OCI-LY7 (cell line): ENCODE data around the gene AGT. TPM values are rescaled to one million over a fixed set of nuclear protein-coding genes. Genes with fewer than 3 reads are reported as not detected.

ENCODE experiments used
- BruUV-seq: library from RNA; stranded (reverse); fragments of 400-500 nt; replicated peaks from 2 replicates; lab custom pipeline; 2021; lab: Mats Ljungman, UMichigan
- CTCF ChIA-PET: fragments of 300-600 bp; sonication (Branson Sonifier 250); formaldehyde crosslinking; loops from one replicate; lab custom pipeline; 2022; ENCODE audit warnings: antibody characterized with exemption; ENCODE audit not compliant: unreplicated experiment; lab: Charles Lee
- POLR2A ChIA-PET: fragments of 300-600 bp; sonication (Branson Sonifier 250); formaldehyde crosslinking; loops from one replicate; lab custom pipeline; 2022; ENCODE audit warnings: antibody characterized with exemption; lab: Charles Lee
- DNase-seq: peaks from one replicate; pipeline ENCODE4 v3.0.0-alpha.2; 2015; ENCODE audit warnings: low spot score
- H2AFZ ChIP-seq: fragments of 200-600 bp; sonication (generic), shearing (Covaris generic); 2 replicates; pipeline ENCODE4 v1.6.1; 2014; ENCODE audit warnings: mild to moderate bottlenecking, antibody characterized with exemption, low read length, moderate library complexity
- H3K27ac ChIP-seq: fragments of 200-600 bp; sonication (generic); 2 replicates; pipeline ENCODE4 v1.5.1; 2014; ENCODE audit warnings: mixed run types, low read depth, mild to moderate bottlenecking, moderate library complexity, low read length, inconsistent platforms; ENCODE audit not compliant: poor library complexity, severe bottlenecking
- H3K36me3 ChIP-seq: fragments of 200-600 bp; sonication (generic); 2 replicates; pipeline ENCODE4 v1.6.1; 2014; ENCODE audit warnings: mild to moderate bottlenecking, antibody characterized with exemption, low read length, moderate library complexity, mixed read lengths; ENCODE audit not compliant: insufficient read depth
- H3K4me1 ChIP-seq: fragments of 200-600 bp; sonication (generic); 2 replicates; pipeline ENCODE4 v1.5.1; 2014; ENCODE audit warnings: mild to moderate bottlenecking, low read length; ENCODE audit not compliant: insufficient read depth, poor library complexity, severe bottlenecking
- H3K4me2 ChIP-seq: fragments of 200-600 bp; sonication (generic); 2 replicates; pipeline ENCODE4 v1.6.1; 2014; ENCODE audit warnings: mild to moderate bottlenecking, low read length
- H3K4me3 ChIP-seq: fragments of 200-600 bp; sonication (generic); 2 replicates; pipeline ENCODE4 v1.5.1; 2014; ENCODE audit warnings: mild to moderate bottlenecking, low read depth, low read length; ENCODE audit not compliant: poor library complexity, severe bottlenecking
- H3K79me2 ChIP-seq: fragments of 200-600 bp; sonication (generic); 2 replicates; pipeline ENCODE4 v1.6.1; 2016; ENCODE audit warnings: low read depth, mild to moderate bottlenecking, low read length, moderate library complexity, mixed read lengths; ENCODE audit not compliant: insufficient read depth
- H3K9me2 ChIP-seq: fragments of 200-600 bp; sonication (generic); 2 replicates; pipeline ENCODE4 v1.6.1; 2016; ENCODE audit warnings: mild to moderate bottlenecking, low read length, mixed read lengths; ENCODE audit not compliant: insufficient read depth
- H3K9me3 ChIP-seq: fragments of 200-600 bp; sonication (generic); 2 replicates; pipeline ENCODE4 v1.6.1; 2014; ENCODE audit warnings: mild to moderate bottlenecking, mixed run types, low read length, mixed read lengths
- H4K20me1 ChIP-seq: fragments of 200-600 bp; sonication (generic); 2 replicates; pipeline ENCODE4 v1.6.1; 2014; ENCODE audit warnings: mild to moderate bottlenecking, antibody characterized with exemption, low read length, moderate library complexity, mixed read lengths; ENCODE audit not compliant: insufficient read depth
- EZH2phosphoT487 ChIP-seq: fragments of 200-600 bp; sonication (generic); IDR thresholded peaks from 2 replicates; pipeline ENCODE4 v1.6.1; 2018; ENCODE audit warnings: low read depth, borderline replicate concordance, mild to moderate bottlenecking, mixed run types, antibody characterized with exemption, low read length, moderate library complexity, mixed read lengths
- intact Hi-C: fragments of 100-400 bp; cut with micrococcal nuclease; formaldehyde crosslinking; loops from one replicate; pipeline ENCODE4 v1.10.0; 2022; ENCODE audit not compliant: unreplicated experiment
- total RNA-seq, 2 experiments: library from RNA; depleted of rRNA in 1 of 2; stranded (reverse); fragments of >200 nt in 1 of 2; shearing (Covaris generic) in 1 of 2; gene quantifications; 2 replicates each; pipeline ENCODE4 v1.2.3, GENCODE V29; 2014 to 2022
- TF ChIP-seq, protein P1 (sequence below): fragments of 200-600 bp; sonication (generic); conservative IDR thresholded peaks from 2 replicates; pipeline ENCODE4 v1.5.1; 2014; ENCODE audit warnings: mild to moderate bottlenecking, antibody characterized with exemption, low read length, moderate library complexity, mixed read lengths

AGT gene
- total RNA-seq, 2 experiments from 2014 or later = not detected

DNA sequence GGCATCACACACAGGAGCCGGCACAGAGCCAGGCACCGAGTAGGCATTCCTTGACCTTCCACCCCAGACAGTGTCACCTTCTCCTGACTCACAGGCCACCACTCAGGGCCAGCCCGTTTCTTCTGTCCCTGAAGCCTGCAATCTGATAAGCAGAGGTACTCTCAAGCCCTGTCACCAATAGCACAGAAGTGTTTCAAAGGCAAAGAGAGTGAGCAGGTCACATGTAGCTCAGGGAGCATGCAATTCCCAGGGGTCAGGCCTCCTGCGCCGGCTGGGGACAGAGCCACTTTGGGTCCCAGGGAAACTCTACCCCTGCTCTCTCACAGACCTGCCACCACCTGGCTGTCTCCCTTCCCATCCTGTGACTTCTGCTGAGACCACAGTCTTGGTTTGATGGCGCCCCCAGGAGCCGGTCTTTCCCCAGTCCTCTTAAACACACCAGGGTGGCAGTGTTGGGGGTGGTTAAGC is 46.5 kb upstream of the AGT start:
- no peaks in the 10 kb centered on the region for H3K9me2 ChIP-seq
- ChIA-PET CTCF (no interaction called here), POLR2A (no interaction called here)
- BruUV-seq = no TSS peak
- no peaks in the 10 kb centered on the region for H3K79me2 ChIP-seq
- DNase-seq = peak; percentile 14
- no peak overlapping the region for H3K27ac ChIP-seq
- intact Hi-C loops = loop anchor here (5.0 kb wide), 1 partner anchor 128 kb away; no protein-coding TSS in a partner anchor
- no peak overlapping the region for H2AFZ ChIP-seq
- TF ChIP-seq EZH2phosphoT487 = no peak
- TF ChIP-seq, protein P1, sequence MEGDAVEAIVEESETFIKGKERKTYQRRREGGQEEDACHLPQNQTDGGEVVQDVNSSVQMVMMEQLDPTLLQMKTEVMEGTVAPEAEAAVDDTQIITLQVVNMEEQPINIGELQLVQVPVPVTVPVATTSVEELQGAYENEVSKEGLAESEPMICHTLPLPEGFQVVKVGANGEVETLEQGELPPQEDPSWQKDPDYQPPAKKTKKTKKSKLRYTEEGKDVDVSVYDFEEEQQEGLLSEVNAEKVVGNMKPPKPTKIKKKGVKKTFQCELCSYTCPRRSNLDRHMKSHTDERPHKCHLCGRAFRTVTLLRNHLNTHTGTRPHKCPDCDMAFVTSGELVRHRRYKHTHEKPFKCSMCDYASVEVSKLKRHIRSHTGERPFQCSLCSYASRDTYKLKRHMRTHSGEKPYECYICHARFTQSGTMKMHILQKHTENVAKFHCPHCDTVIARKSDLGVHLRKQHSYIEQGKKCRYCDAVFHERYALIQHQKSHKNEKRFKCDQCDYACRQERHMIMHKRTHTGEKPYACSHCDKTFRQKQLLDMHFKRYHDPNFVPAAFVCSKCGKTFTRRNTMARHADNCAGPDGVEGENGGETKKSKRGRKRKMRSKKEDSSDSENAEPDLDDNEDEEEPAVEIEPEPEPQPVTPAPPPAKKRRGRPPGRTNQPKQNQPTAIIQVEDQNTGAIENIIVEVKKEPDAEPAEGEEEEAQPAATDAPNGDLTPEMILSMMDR = 0 out of 2 replicates have a peak, but pooled peaks have one; percentile 32
- no peaks in the 10 kb centered on the region for H3K36me3 ChIP-seq
- no peaks in the 10 kb centered on the region for H3K9me3 ChIP-seq
- H3K4me3 ChIP-seq = no peak overlapping the region
- no peaks in the 10 kb centered on the region for H3K4me1 ChIP-seq
- H4K20me1 ChIP-seq = no peaks in the 10 kb centered on the region
- H3K4me2 ChIP-seq = no peak overlapping the region

DNA sequence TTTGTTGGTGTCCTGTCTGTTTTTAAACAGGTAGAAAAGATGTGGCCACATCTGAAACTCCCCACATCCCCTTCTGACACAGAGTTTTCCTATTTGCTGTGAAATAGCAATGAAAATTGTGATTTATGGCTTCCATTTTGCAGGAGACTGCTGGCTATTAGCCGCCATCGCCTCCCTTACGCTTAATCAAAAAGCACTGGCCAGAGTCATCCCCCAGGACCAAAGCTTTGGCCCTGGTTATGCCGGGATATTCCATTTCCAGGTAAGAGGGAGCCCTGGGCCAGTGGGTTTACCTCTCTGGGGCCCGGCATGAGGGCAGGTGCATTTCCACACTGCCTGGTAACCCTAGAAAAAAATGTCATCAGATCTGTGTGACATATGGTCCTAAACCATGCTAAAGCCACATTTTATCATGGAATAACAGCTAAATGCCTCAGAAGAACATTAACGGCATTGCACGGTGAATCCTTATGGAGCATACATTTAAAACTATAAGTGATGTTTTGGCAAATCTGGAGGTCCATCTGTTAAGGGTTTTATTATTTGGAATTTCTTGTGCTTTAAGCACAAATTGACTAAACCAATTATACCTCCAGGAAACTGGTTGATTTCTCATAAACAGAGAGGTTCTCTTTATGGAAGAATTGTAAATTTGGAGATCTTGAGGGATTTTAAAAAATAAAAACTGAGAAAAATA is 45.6 kb upstream of the AGT start:
- no TSS peak for BruUV-seq
- ChIA-PET POLR2A (no interaction called here), CTCF (no interaction called here)

More for the DNA sequence above, 45.6 kb upstream of the AGT start:
- Histone ChIP-seq H3K9me3 (no peaks in the 10 kb centered on the region), H4K20me1 (no peaks in the 10 kb centered on the region), H3K36me3 (no peaks in the 10 kb centered on the region), H3K79me2 (no peaks in the 10 kb centered on the region), H3K4me1 (no peaks in the 10 kb centered on the region), H3K4me3 (no peak overlapping the region), H3K4me2 (no peak overlapping the region), H3K27ac (no peak overlapping the region), H3K9me2 (no peaks in the 10 kb centered on the region), H2AFZ (no peak overlapping the region)
- intact Hi-C loops = loop anchor here (2.0 to 5.0 kb wide), 2 partner anchors 17 to 127 kb away; no protein-coding TSS in a partner anchor
- no peak for DNase-seq
- TF ChIP-seq, protein P1 = no peak
- TF ChIP-seq EZH2phosphoT487 = no peak
